ENCODE measurements around the gene GLI1.
"Not testable (repeated sequence)": the region's sequence is repeated elsewhere in the genome, so short reads cannot be mapped to it uniquely, and the experiment has no call there.

The GLI1 gene

GRCh38 chr12:57475271-57476161 lies 15.9 kb downstream of the GLI1 start:
- DNase-seq, result peak in 6 of 58 donors; percentile 2 to 25 (median 12)

GRCh38 chr12:57476162-57476992 lies 16.8 kb downstream of the GLI1 start:
- DNase-seq, result no peak

GRCh38 chr12:57476993-57477709 lies 17.6 kb downstream of the GLI1 start:
- DNase-seq, result no peak

- peak in 3 of 58 donors; percentile 5 to 19 (median 7) for DNase-seq
These were observed 18.4 kb downstream of the GLI1 start for GRCh38 chr12:57477710-57478681.

- no peak for DNase-seq
These were observed 19.4 kb downstream of the GLI1 start for GRCh38 chr12:57479043-57479375.

- DNase-seq, result no peak
These were observed 20.0 kb downstream of the GLI1 start, which contains the start of gene ARHGAP9 for GRCh38 chr12:57479376-57480115. Gene ARHGAP9 (minus strand): TSS chr12:57479866. CDS start chr12:57479406, 460 bp downstream.

GRCh38 chr12:57481671-57482070 lies 22.1 kb downstream of the GLI1 start:
- DNase-seq, result no peak

GRCh38 chr12:57483466-57483865 lies 23.9 kb downstream of the GLI1 start:
- DNase-seq, result no peak

GRCh38 chr12:57485695-57486094 lies 26.1 kb downstream of the GLI1 start:
- no peak for DNase-seq

- peak in 1 of 58 donors; percentile 37 for DNase-seq
These were observed 27.5 kb downstream of the GLI1 start for GRCh38 chr12:57487055-57487596.

- DNase-seq, result peak; percentile 25 to 98 (median 91)
These were observed 28.2 kb downstream of the GLI1 start, which contains the start of gene MARS1 for GRCh38 chr12:57487597-57488401. Gene MARS1 (plus strand): TSS chr12:57488068. CDS start chr12:57488091, 23 bp downstream.

GRCh38 chr12:57488402-57489156 lies 29.0 kb downstream of the GLI1 start:
- DNase-seq, result no peak

- no peak for DNase-seq
These were observed 29.6 kb downstream of the GLI1 start for GRCh38 chr12:57489157-57489641.

- no peak for DNase-seq
These were observed 30.5 kb downstream of the GLI1 start for GRCh38 chr12:57490126-57490525.

- no peak for DNase-seq
These were observed 32.1 kb downstream of the GLI1 start for GRCh38 chr12:57491393-57492280.

GRCh38 chr12:57495051-57495701 lies 35.6 kb downstream of the GLI1 start:
- DNase-seq, result not testable (repeated sequence)

Measured in anterior cingulate cortex (tissue), 58 donors.